Vagina (tissue), 2 donors: Measurements from ENCODE around the gene PRICKLE4.

Source experiments
- CTCF ChIP-seq, 3 experiments: fragments of 450-650 bp in 2 of 3; fragments of 200-600 bp in 1 of 3; sonication (generic) in 1 of 3; IDR thresholded peaks; one replicate each; pipeline ENCODE4 v1.5.1; 2017 to 2019; ENCODE audit warnings: antibody characterized with exemption in 3 of 3, mild to moderate bottlenecking in 2 of 3, moderate library complexity in 2 of 3
- POLR2A ChIP-seq, 2 donors: fragments of 450-650 bp; IDR thresholded peaks; one replicate each; pipeline ENCODE4 v1.6.1; 2017; ENCODE audit warnings: antibody characterized with exemption in 2 of 2, mild to moderate bottlenecking in 2 of 2, moderate library complexity in 2 of 2

- TF ChIP-seq CTCF (IDR thresholded peaks at IDR 0.05) = no peak
- TF ChIP-seq POLR2A (IDR thresholded peaks at IDR 0.05) = no peak
Observed at GRCh38 chr6:41796474-41796873, 15.9 kb downstream of the PRICKLE4 start.
